OCI-LY1 (cell line): ENCODE measurements around the gene OCIAD2.

Experiments used
- H2AFZ ChIP-seq: fragments of 200-600 bp; sonication (generic), shearing (Covaris generic); 2 replicates; pipeline ENCODE4 v1.6.0; 2014; ENCODE audit warnings: antibody characterized with exemption, mild to moderate bottlenecking, low read length
- H3F3A ChIP-seq: fragments of 200-600 bp; sonication (generic), shearing (Covaris generic); 2 replicates; pipeline ENCODE4 v1.6.0; 2014; ENCODE audit warnings: mild to moderate bottlenecking, antibody characterized with exemption, low read length, moderate library complexity; ENCODE audit not compliant: insufficient read depth
- H3K27ac ChIP-seq: fragments of 200-600 bp; sonication (generic); 2 replicates; pipeline ENCODE4 v1.5.1; 2014; ENCODE audit warnings: low read length, mixed run types, mild to moderate bottlenecking, low read depth; ENCODE audit not compliant: poor library complexity, severe bottlenecking
- H3K27me3 ChIP-seq: fragments of 200-600 bp; sonication (generic); 2 replicates; pipeline ENCODE4 v1.6.0; 2014; ENCODE audit warnings: antibody characterized with exemption, mild to moderate bottlenecking, low read length, moderate library complexity; ENCODE audit not compliant: insufficient read depth
- H3K36me3 ChIP-seq: fragments of 200-600 bp; sonication (generic); 2 replicates; pipeline ENCODE4 v1.6.1; 2014; ENCODE audit warnings: mild to moderate bottlenecking, antibody characterized with exemption, low read length, moderate library complexity, mixed read lengths; ENCODE audit not compliant: insufficient read depth
- H3K4me1 ChIP-seq: fragments of 200-600 bp; sonication (generic); 2 replicates; pipeline ENCODE4 v1.5.1; 2014; ENCODE audit warnings: mild to moderate bottlenecking, low read length, moderate library complexity; ENCODE audit not compliant: insufficient read depth, severe bottlenecking
- H3K4me2 ChIP-seq: fragments of 200-600 bp; sonication (generic), shearing (Covaris generic); 2 replicates; pipeline ENCODE4 v1.6.1; 2014; ENCODE audit warnings: low read length
- H3K4me3 ChIP-seq: fragments of 200-600 bp; sonication (generic); 2 replicates; pipeline ENCODE4 v1.5.1; 2014; ENCODE audit warnings: low read length, low read depth, mild to moderate bottlenecking, mixed read lengths; ENCODE audit not compliant: poor library complexity, severe bottlenecking
- H3K79me2 ChIP-seq: fragments of 200-600 bp; shearing (Covaris generic); 2 replicates; pipeline ENCODE4 v1.6.1; 2016; ENCODE audit warnings: mixed run types, low read length, mixed read lengths; ENCODE audit not compliant: insufficient read depth
- H3K9ac ChIP-seq: fragments of 200-600 bp; sonication (generic), shearing (Covaris generic); 2 replicates; pipeline ENCODE4 v1.6.1; 2014; ENCODE audit warnings: mild to moderate bottlenecking, low read length, mixed read lengths
- H3K9me2 ChIP-seq: fragments of 200-600 bp; sonication (generic), shearing (Covaris generic); 2 replicates; pipeline ENCODE4 v1.6.1; 2014; ENCODE audit warnings: low read depth, mild to moderate bottlenecking, low read length, mixed read lengths
- H3K9me3 ChIP-seq: fragments of 200-600 bp; shearing (Covaris generic); 2 replicates; pipeline ENCODE4 v1.6.1; 2014; ENCODE audit warnings: low read length, mixed read lengths
- H4K20me1 ChIP-seq: fragments of 200-600 bp; sonication (generic), shearing (Covaris generic); 2 replicates; pipeline ENCODE4 v1.6.0; 2016; ENCODE audit warnings: mild to moderate bottlenecking, low read length; ENCODE audit not compliant: insufficient read depth
- EZH2 ChIP-seq: fragments of 200-600 bp; sonication (generic), shearing (Covaris generic); IDR thresholded peaks from 2 replicates; pipeline ENCODE4 v1.8.0; 2017; ENCODE audit warnings: borderline replicate concordance, mixed run types, mild to moderate bottlenecking, antibody characterized with exemption, low read length, moderate library complexity, mixed read lengths
- TF ChIP-seq, protein P1 (sequence below): fragments of 200-600 bp; sonication (generic), shearing (Covaris generic); IDR thresholded peaks from 2 replicates; pipeline ENCODE4 v1.5.1; 2017; ENCODE audit warnings: mild to moderate bottlenecking, antibody characterized with exemption, low read length, moderate library complexity, mixed read lengths

The OCIAD2 gene

GRCh38 chr4:48944756-48945241, 38.2 kb upstream of the OCIAD2 start:
- no peaks in the 10 kb centered on the region for H4K20me1 ChIP-seq
- no peak overlapping the region for H2AFZ ChIP-seq
- H3K4me2 ChIP-seq = no peak overlapping the region
- no peaks in the 10 kb centered on the region for H3K36me3 ChIP-seq
- no peaks in the 10 kb centered on the region for H3K9me2 ChIP-seq
- H3F3A ChIP-seq = no peaks in the 10 kb centered on the region
- no peaks in the 10 kb centered on the region for H3K79me2 ChIP-seq
- H3K9me3 ChIP-seq = no peaks in the 10 kb centered on the region
- TF ChIP-seq, protein P1, sequence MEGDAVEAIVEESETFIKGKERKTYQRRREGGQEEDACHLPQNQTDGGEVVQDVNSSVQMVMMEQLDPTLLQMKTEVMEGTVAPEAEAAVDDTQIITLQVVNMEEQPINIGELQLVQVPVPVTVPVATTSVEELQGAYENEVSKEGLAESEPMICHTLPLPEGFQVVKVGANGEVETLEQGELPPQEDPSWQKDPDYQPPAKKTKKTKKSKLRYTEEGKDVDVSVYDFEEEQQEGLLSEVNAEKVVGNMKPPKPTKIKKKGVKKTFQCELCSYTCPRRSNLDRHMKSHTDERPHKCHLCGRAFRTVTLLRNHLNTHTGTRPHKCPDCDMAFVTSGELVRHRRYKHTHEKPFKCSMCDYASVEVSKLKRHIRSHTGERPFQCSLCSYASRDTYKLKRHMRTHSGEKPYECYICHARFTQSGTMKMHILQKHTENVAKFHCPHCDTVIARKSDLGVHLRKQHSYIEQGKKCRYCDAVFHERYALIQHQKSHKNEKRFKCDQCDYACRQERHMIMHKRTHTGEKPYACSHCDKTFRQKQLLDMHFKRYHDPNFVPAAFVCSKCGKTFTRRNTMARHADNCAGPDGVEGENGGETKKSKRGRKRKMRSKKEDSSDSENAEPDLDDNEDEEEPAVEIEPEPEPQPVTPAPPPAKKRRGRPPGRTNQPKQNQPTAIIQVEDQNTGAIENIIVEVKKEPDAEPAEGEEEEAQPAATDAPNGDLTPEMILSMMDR = peak; percentile 68
- TF ChIP-seq EZH2 = no peak
- no peak overlapping the region for H3K9ac ChIP-seq
- H3K27me3 ChIP-seq = no peaks in the 10 kb centered on the region
- no peak overlapping the region for H3K4me3 ChIP-seq
- H3K27ac ChIP-seq = no peak overlapping the region
- H3K4me1 ChIP-seq = no peaks in the 10 kb centered on the region

GRCh38 chr4:48944252-48944651, 37.7 kb upstream of the OCIAD2 start:
- H3K4me2 ChIP-seq = no peak overlapping the region
- no peak overlapping the region for H3K4me3 ChIP-seq
- no peaks in the 10 kb centered on the region for H3K79me2 ChIP-seq
- H3F3A ChIP-seq = no peaks in the 10 kb centered on the region
- H3K9ac ChIP-seq = no peak overlapping the region
- no peaks in the 10 kb centered on the region for H3K9me3 ChIP-seq
- no peaks in the 10 kb centered on the region for H3K4me1 ChIP-seq
- H3K9me2 ChIP-seq = no peaks in the 10 kb centered on the region
- H2AFZ ChIP-seq = no peak overlapping the region
- TF ChIP-seq, protein P1 = no peak
- TF ChIP-seq EZH2 = no peak
- no peaks in the 10 kb centered on the region for H4K20me1 ChIP-seq
- H3K27ac ChIP-seq = no peak overlapping the region
- H3K36me3 ChIP-seq = no peaks in the 10 kb centered on the region
- H3K27me3 ChIP-seq = no peaks in the 10 kb centered on the region

DNA sequence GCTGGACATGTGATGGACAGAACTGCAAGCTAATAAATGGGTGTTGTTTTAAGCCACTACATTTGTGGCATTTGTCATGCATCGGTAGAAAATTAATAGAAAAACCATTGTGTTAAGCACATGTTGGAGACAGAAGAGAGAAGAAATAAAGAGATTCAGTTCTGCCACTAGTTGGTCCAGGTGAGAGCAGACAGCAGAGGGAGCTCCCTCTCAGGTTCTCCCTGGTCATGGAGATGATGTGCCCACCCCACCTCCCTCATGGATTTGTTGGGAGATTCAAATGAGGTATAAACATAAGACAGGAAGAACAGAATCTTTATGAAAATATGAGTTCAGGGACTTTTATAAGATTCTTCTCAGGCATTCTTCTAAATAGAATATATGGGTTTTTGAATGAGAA, 36.8 kb upstream of the OCIAD2 start:
- Histone ChIP-seq H2AFZ (no peak overlapping the region), H3F3A (no peaks in the 10 kb centered on the region), H3K79me2 (no peaks in the 10 kb centered on the region), H3K4me3 (no peak overlapping the region), H3K9me2 (no peaks in the 10 kb centered on the region), H3K27me3 (no peaks in the 10 kb centered on the region), H3K4me1 (no peaks in the 10 kb centered on the region), H3K36me3 (no peaks in the 10 kb centered on the region), H3K9me3 (no peaks in the 10 kb centered on the region), H3K4me2 (no peak overlapping the region), H3K27ac (no peak overlapping the region), H3K9ac (no peak overlapping the region), H4K20me1 (no peaks in the 10 kb centered on the region)
- TF ChIP-seq EZH2 = no peak
- TF ChIP-seq, protein P1 = peak; percentile 46
